Stimulated activated CD4-positive, alpha-beta T cell treated with anti-CD3 and anti-CD28 coated beads, Interleukin-1b, Interleukin-23, amount 100 ng/mL, for 1 hour (primary cell): Measurements from ENCODE around the gene NRIP1.

ENCODE experiments used
- DNase-seq, 2 donors: peaks; one replicate each; pipeline ENCODE4 v3.0.0-alpha.2; 2020; ENCODE audit warnings: low read depth in 2 of 2

The NRIP1 gene

GRCh38 chr21:15007716-15008296 is 57.0 kb downstream of the NRIP1 start:
- DNase-seq, result no peak

DNA sequence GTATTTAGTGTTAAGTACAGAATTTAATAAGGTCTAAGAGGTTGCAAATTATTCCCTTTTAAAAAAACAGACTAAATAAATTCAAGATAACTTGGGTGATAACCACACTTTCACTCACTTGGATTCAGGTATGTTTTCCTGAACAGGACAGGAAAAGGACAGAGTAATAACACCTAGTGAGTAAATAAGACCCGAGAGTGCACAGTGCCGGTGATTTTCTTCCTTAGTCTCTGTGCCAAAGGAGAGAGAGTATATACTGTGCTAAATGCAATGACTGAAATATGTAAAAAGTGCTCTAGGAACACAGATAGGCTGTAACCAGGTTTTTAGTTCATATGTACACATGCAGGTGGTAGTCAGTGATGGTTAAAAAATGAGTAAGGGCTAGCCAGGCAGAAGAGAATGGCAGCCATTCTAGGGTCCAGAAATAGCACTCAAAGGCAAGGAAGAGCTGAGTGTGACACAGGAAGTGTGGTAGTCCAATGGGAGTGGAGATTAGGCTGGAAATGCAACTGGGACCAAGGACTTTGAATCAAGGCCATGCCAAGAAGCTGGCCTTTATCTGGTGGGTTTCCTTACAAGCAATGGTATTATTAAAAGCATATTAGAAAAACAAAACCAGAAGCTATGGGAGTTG is 58.1 kb downstream of the NRIP1 start:
- no peak for DNase-seq

DNA sequence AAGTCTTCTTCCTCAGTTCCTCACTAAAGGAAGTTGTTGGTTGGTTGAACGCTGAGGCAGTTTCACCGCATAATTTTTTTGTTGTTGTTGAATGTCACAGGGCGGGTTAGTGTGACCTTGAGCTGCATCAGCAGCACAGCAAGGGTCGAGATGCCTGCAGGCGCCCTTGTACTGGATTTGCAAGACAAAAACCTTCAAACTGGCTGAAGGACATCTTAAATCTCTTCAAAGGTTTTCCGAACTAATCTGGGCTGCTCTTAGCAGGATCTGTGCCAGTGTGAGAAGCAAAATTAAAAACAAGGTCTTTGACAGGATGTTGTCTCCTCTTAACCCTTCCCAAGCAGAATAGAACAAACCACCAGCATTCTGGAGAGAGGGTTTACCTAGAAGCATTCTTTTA is 59.4 kb downstream of the NRIP1 start:
- no peak for DNase-seq

DNA sequence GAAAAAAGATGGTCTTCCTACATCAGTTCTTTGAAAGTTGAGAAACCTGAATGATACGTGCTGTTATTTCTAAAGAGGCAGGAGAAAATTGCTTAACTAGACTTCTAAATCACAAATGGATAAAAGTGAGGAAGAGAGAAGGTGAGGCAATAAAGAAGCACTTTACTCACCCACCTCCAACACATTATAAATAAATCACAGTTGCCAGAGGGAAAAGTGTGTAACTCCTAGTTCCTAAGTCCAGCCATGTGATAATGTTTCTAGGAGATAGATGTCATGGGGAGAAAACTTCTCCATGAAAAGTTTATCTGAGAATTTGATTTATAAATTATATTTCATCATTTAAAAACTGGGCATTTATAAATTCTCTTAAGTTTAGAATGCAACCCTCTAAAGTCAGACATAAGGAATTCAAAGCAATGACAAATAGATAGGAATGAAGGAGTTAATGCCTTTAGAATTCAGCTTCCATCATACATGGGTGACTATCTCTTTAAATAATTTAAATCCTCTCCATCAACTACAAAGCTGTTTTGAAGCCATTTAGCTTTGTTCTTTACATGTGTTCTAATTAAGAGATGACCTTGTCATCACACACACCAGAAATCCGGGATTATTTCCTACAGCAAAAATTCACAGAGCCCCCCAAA is 60.0 kb downstream of the NRIP1 start:
- DNase-seq, result no peak

DNA sequence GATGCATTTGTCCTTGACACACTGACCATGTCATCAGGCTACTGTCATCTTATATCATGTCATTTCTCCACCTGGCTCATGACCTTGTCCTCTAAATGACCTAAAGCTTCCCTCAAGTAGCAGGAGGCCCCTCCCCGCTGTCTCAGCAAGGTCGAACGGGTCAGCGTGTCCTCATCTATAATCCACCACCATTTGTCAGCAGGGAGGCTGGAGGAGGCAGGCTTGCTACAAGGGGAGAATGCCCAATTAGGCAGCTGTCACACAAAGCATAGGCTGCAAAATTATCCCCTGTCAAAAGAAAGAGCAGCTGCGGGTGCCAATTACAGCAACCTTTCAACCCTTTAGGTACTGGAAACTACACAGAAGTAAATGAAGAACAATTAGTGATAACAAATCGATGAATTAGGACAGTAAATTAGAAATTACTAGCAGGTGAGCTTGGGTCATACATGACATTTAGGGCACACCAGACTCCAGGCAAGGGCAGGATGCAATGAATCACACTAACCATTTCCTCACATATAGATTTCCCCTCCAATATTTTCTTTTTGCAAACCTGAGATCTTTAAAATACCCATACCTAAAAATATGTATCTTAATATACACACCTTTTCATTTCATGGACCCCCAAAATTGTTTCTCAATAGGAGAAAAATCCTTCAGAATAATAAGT is 61.2 kb downstream of the NRIP1 start:
- DNase-seq, result no peak

DNA sequence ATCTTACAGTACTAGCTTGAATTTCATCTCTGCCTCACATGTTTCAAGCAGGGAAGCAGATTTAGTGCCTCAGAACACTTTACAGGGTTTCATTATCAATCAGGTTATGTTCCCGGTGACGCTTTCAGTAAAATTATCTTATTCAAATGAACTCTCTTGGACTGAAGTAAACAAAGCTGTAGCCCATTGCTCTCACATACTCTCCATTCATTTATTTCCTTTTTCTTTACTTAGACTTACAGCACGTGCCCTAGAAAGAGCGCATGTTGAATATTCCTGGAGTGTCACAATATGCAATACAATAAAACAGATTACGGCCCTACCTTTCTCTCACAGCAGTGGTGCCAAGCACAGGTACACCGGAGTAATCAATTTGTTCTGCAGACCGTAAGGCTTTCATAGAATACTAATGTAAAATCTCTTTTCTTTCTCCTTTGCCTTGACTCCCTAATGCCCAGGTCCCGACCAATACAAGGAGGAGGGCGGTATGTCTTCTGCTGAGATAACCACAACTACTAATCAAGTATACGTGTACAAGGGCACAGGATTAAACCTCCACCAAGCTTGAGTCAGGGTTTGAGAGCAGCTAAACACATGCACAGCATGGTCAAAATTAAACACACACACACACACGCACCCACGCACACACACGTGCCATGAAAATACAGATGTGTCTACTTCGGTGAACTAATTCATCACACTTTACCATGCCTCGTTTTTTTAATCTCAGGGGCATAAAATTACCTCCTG is 62.8 kb downstream of the NRIP1 start:
- no peak for DNase-seq

DNA sequence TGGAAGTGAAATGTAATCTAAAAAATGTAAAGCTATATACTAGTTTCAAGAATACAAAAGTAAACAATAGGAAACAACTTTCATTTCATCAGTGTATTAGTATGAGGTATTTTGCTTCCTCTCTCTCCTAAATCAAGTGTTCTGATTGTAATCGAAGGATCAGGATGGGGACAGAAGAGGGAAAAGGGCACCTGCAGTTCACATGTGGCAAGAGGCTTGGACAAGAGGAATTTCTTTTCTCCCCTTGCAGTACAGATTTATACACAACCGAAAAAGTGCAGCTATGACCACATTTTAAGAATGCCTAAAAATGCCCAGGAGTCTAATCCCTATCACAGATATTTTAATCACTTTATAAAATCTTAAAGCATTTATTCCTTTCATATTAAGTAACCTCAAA is 63.7 kb downstream of the NRIP1 start:
- DNase-seq, result no peak

- DNase-seq, result no peak
Measured at GRCh38 chr21:15000081-15000480, 64.7 kb downstream of the NRIP1 start.

GRCh38 chr21:14998784-14999183 is 66.0 kb downstream of the NRIP1 start:
- DNase-seq, result no peak

DNA sequence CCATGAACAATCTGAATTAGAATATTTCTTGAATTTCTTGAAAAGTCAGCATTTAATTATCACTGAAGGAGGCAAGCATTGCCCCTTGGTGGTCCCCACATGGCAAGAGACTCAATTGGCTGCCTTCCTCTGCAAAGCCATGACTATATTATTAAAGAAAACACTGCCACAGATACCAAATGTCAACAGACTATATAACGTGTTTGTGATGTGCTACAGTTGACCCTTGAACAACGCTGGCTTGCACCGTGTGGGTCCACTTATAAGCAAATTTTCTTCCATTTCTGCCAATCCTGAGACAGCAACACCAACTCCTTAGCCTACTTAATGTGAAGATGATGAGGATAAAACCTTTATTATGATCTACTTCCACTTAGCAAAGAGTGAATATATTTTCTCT is 66.5 kb downstream of the NRIP1 start:
- no peak for DNase-seq

GRCh38 chr21:14995695-14996490 is 68.9 kb downstream of the NRIP1 start:
- no peak for DNase-seq

GRCh38 chr21:14995226-14995625 is 69.6 kb downstream of the NRIP1 start:
- DNase-seq, result no peak

GRCh38 chr21:14993115-14993514 is 71.7 kb downstream of the NRIP1 start:
- no peak for DNase-seq

GRCh38 chr21:14991957-14992356 is 72.8 kb downstream of the NRIP1 start:
- DNase-seq, result no peak

DNA sequence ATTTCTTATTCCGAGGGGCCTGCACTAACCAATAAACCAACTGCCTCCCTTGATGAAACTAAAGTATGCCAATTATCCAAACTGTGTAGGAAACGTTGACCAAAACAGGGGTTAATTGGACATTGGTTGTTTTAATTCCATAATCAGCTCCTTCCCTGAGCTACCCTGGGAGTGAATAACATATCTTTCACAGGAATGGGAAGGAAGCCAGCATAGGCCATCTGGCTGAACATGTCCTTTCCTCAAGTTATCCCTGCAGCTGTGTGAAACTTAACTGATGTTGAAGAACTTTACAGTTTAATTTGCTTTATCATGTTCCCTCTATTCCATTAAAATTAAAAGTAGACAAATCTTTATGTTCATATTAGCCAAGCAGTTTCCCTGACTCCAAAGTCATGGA is 75.4 kb downstream of the NRIP1 start:
- DNase-seq, result no peak

DNA sequence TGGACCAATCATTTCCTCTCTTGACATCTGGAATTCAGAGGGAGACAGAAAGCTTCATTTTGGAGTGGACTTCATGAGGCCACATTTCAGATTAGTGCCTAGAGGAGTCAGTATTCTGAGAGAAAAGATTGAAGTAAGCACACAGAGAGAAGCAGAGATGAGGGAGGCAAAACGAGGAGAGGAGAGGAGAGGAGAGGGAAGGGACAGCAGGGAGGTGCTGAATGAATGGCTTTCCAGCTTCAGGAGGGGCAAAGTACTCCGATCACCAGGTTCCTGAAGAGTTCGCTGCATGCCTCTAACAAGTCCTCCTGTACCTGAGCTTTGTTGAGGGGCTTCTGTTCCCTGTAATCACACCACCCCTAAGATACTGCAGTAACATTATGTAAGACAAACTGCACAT is 76.0 kb downstream of the NRIP1 start:
- no peak for DNase-seq

- DNase-seq, result no peak
Measured at GRCh38 chr21:14987370-14988170, 77.2 kb downstream of the NRIP1 start.

DNA sequence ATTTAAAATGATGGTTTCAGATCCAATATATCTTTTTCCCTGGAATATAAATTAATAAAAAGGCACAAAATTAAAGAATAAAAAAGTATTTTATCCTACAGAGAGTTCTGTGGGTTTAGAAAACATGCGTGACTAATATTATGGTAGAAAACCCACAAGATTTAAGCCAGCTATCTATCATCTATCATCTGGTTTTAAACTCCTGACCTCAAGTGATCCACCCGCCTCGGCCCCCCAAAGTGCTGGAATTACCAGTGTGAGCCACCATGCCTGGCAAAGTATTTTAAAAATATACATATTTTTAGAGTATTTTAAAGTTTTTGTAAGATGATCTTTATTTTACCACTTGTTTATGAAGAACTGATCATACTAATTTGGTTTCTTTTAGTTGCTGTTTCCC is 79.5 kb downstream of the NRIP1 start:
- no peak for DNase-seq

- no peak for DNase-seq
Measured at GRCh38 chr21:14982336-14982735, 82.5 kb downstream of the NRIP1 start.

GRCh38 chr21:14981246-14981645 is 83.6 kb downstream of the NRIP1 start:
- DNase-seq, result no peak

DNA sequence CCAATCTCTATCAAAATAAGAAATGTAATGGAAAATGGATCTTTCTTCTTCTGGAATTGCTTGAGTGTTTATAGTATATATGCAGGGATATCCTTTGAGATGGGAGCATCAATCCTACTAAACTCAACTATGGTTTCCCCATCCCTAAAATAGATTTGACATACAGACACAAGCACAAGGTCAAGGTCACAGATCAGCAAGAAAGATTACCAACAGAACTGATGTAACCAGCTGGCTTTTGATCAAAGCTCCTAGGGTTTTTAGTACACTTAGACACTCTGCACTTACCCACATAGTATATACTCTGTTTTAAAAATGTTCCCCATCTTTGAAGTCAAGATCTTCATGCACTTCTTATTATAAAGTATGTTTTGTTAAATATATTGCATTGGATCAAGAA is 85.5 kb downstream of the NRIP1 start:
- no peak for DNase-seq
